Esophagus muscularis mucosa (tissue), 4 donors: Measurements from ENCODE around the gene HS6ST3. TPM values are rescaled to one million over a fixed set of nuclear protein-coding genes. Genes with fewer than 3 reads are reported as not detected.

Experiments
- DNase-seq: peaks from one replicate; pipeline ENCODE4 v3.0.0-alpha.2; 2017; ENCODE audit errors: extremely low spot score
- H3K27ac ChIP-seq, 4 donors: fragments of 200-600 bp; sonication (generic); replicated peaks in 1 of 4; 1 replicate in 3 of 4; 2 replicates in 1 of 4; pipeline ENCODE4 v1.5.1; 2016 to 2019; ENCODE audit warnings: mild to moderate bottlenecking in 1 of 4
- H3K27me3 ChIP-seq, 4 donors: fragments of 200-600 bp; sonication (generic); one replicate each; pipeline versions ENCODE4 v1.5.1 to v1.6.0; 2016 to 2019
- H3K36me3 ChIP-seq, 4 donors: fragments of 200-600 bp; sonication (generic); one replicate each; pipeline ENCODE4 v1.5.1; 2016 to 2019
- H3K4me1 ChIP-seq, 4 donors: fragments of 200-600 bp; sonication (generic); one replicate each; pipeline ENCODE4 v1.5.1; 2016 to 2019
- H3K4me3 ChIP-seq, 4 donors: fragments of 200-600 bp; sonication (generic); 1 replicate in 2 of 4; 2 replicates in 2 of 4; pipeline ENCODE4 v1.5.1; 2016 to 2019; ENCODE audit warnings: mild to moderate bottlenecking in 4 of 4, moderate library complexity in 1 of 4
- H3K9me3 ChIP-seq, 4 donors: fragments of 200-600 bp; sonication (generic); 1 replicate in 3 of 4; 2 replicates in 1 of 4; pipeline ENCODE4 v1.5.1; 2016 to 2019
- EP300 ChIP-seq: sonication (generic); formaldehyde crosslinking; IDR thresholded peaks from one replicate; pipeline ENCODE4 v1.6.1; 2017; ENCODE audit warnings: antibody characterized with exemption
- POLR2A ChIP-seq: fragments of 450-650 bp; IDR thresholded peaks from one replicate; pipeline ENCODE4 v1.6.1; 2017; ENCODE audit warnings: antibody characterized with exemption, moderate library complexity, mild to moderate bottlenecking, low read depth
- POLR2AphosphoS5 ChIP-seq, 2 donors: sonication (generic); formaldehyde crosslinking; IDR thresholded peaks; one replicate each; pipeline ENCODE4 v1.6.1; 2017; ENCODE audit warnings: antibody characterized with exemption in 2 of 2
- WGBS: methylation state at CpG from one replicate; pipeline ENCODE4 v1.1.5; 2018; 5-methylcytosine and 5-hydroxymethylcytosine counted together
- intact Hi-C: fragments of 100-400 bp; cut with DNase I; formaldehyde crosslinking; loops from one replicate; pipeline ENCODE4 v1.15.1; 2023
- total RNA-seq, 4 donors: library from RNA; depleted of rRNA; stranded (reverse); fragments of >200 nt; gene quantifications; one replicate each; pipeline versions ENCODE4 v1.1.0 to v1.2.1, GENCODE V29; 2016
- TF ChIP-seq, protein P1 (sequence below), 3 experiments: fragments of 200-600 bp in 2 of 3; fragments of 450-650 bp in 1 of 3; sonication (generic) in 2 of 3; IDR thresholded peaks; one replicate each; pipeline ENCODE4 v1.5.1; 2017 to 2019; ENCODE audit warnings: antibody characterized with exemption in 3 of 3, mild to moderate bottlenecking in 2 of 3, moderate library complexity in 1 of 3

Gene HS6ST3
- total RNA-seq, 4 donors from 2014 or later, result 4.6 to 12.4 (median 7.9) TPM

DNA sequence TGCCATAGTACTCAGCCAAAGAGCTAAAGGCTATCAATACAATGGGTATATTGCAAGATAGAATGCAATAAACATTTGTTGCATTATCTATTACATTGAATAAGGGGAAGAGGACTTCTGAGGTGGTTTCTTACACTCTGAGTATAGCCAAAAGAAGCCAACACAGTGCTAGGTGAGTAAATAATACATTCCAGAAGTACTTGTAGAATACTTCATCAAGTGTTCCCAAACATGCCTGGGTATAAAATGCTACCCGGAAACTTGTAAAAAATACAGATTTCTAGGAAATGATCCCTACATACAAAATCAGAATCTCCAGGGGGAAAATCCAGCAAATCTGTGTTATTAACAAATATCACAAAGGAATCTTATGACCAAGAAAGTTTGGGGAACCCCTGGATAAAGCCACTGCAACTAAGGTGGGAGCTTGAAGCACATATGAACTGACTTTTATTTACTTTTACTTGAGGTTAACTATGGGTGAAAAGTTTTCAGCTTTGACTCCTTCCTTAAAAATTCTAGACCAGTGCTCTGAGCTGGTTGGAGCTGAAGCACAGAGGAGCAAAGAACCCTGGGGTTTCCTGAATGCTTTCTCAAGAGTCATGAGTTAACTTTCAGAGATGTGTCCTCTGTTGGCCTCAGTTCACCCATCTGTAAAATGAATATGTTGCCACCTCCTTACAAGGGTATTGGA, 768.4 kb downstream of the HS6ST3 start:
- WGBS, result 92% methylated on average over 1 of the region's 1 CpG
- H3K36me3 ChIP-seq, result no peaks in the 10 kb centered on the region
- no peaks in the 10 kb centered on the region for H3K9me3 ChIP-seq
- intact Hi-C loops, result no loop called here
- TF ChIP-seq, protein P1, sequence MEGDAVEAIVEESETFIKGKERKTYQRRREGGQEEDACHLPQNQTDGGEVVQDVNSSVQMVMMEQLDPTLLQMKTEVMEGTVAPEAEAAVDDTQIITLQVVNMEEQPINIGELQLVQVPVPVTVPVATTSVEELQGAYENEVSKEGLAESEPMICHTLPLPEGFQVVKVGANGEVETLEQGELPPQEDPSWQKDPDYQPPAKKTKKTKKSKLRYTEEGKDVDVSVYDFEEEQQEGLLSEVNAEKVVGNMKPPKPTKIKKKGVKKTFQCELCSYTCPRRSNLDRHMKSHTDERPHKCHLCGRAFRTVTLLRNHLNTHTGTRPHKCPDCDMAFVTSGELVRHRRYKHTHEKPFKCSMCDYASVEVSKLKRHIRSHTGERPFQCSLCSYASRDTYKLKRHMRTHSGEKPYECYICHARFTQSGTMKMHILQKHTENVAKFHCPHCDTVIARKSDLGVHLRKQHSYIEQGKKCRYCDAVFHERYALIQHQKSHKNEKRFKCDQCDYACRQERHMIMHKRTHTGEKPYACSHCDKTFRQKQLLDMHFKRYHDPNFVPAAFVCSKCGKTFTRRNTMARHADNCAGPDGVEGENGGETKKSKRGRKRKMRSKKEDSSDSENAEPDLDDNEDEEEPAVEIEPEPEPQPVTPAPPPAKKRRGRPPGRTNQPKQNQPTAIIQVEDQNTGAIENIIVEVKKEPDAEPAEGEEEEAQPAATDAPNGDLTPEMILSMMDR (IDR thresholded peaks at IDR 0.05), result no peak
- TF ChIP-seq POLR2A, result no peak
- no peak for TF ChIP-seq EP300
- TF ChIP-seq POLR2AphosphoS5 (IDR thresholded peaks at IDR 0.05), result no peak
- H3K4me1 ChIP-seq, result no peaks in the 10 kb centered on the region
- H3K27me3 ChIP-seq, result no peaks in the 10 kb centered on the region
- DNase-seq, result no peak
- no peak overlapping the region for H3K27ac ChIP-seq
- no peak overlapping the region for H3K4me3 ChIP-seq

DNA sequence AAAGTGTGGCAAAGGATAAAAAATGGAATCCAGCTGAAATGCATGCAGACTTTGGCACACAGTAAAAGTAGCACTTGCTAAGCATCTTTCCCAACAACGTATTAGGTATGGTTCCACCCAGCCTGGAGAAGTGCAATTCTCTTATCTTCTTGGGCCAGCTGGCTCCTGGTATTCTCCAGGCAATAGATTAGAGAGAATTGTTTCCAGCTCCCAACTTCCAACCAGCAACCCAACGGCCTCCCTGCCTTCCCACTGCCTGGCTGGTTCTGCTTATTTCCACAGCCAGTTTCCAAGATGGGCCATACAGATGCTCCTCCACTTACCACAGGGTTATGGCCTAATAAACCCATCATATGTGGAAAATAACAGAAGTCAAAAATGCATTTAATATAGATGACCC, 771.0 kb downstream of the HS6ST3 start:
- Histone ChIP-seq H3K9me3 (no peaks in the 10 kb centered on the region), H3K4me3 (no peak overlapping the region), H3K36me3 (no peaks in the 10 kb centered on the region), H3K27ac (no peak overlapping the region), H3K27me3 (no peaks in the 10 kb centered on the region), H3K4me1 (no peaks in the 10 kb centered on the region)
- DNase-seq, result no peak
- intact Hi-C loops, result no loop called here
- WGBS, result 71% methylated on average over 2 of the region's 2 CpGs
- TF ChIP-seq POLR2A (no peak), EP300 (no peak), POLR2AphosphoS5 (IDR thresholded peaks at IDR 0.05) (no peak)
- TF ChIP-seq, protein P1 (IDR thresholded peaks at IDR 0.05), result no peak

DNA sequence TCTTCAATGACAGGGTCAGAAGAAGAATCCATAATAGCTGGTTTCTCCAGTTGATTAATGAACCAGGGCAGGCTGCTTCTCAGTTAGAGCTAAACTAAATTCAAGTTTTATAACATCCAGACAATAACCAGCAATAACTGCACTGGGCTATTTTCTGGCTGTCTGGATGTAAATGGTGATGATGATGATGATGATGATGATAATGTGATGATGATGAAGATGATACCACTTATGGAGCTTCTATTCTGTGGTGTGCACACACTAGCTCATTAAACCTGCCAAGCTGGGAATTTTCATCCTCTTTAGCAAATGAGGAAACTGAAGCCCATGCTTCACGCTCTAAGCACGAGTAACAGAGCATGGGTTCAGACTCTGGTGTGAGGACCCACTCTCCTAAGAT, 772.2 kb downstream of the HS6ST3 start:
- 84% methylated on average over 2 of the region's 2 CpGs for WGBS
- Histone ChIP-seq H3K4me1 (no peaks in the 10 kb centered on the region), H3K36me3 (no peaks in the 10 kb centered on the region), H3K27ac (no peak overlapping the region), H3K9me3 (no peaks in the 10 kb centered on the region), H3K27me3 (no peaks in the 10 kb centered on the region), H3K4me3 (no peak overlapping the region)
- TF ChIP-seq POLR2AphosphoS5 (IDR thresholded peaks at IDR 0.05) (no peak), EP300 (no peak), POLR2A (no peak)
- TF ChIP-seq, protein P1 (IDR thresholded peaks at IDR 0.05), result no peak
- no peak for DNase-seq
- intact Hi-C loops, result no loop called here

DNA sequence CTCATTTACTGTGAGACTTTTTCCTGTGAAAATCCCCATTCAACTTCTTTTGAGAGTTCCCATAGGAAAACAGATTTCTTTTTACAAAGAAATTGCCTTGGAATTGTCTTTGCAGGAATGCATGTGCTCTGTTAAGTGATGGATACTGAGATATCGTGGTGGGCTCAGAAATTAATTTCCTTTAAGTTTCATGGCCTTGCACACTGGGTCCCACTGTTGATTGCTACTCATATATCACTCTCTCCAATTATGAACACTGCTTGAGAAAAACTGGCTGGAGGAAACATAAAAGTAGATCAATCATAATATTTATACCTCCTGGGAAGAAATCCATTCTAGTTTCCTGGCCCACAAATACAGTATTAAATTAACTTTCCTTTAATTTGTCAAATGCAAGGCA, 773.1 kb downstream of the HS6ST3 start:
- Histone ChIP-seq H3K4me1 (no peaks in the 10 kb centered on the region), H3K4me3 (no peak overlapping the region), H3K36me3 (no peaks in the 10 kb centered on the region), H3K27me3 (no peaks in the 10 kb centered on the region), H3K27ac (no peak overlapping the region), H3K9me3 (no peaks in the 10 kb centered on the region)
- TF ChIP-seq EP300, result no peak
- no peak for TF ChIP-seq POLR2AphosphoS5 (IDR thresholded peaks at IDR 0.05)
- TF ChIP-seq, protein P1 (IDR thresholded peaks at IDR 0.05), result no peak
- no peak for TF ChIP-seq POLR2A
- intact Hi-C loops, result no loop called here
- WGBS, result 38% methylated on average over 1 of the region's 1 CpG
- DNase-seq, result no peak

DNA sequence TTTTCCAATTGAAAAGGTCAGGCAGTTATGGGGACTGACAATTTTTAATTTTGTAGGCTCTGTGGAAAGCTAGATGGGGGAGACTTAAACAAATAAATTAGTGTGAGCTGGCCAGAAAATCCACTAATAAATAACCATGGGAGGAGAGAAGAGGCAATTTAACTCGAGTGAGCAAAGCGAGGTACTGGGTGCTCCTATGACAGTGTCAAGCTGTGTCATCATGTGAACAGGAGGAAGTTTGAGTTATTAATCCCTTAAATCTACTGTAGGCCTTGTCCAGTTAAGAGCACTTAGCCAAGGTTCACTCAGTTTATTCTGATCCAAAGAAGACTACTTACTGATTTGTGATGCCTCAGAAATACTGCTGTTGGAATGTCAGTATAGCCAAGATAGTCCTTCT, 781.6 kb downstream of the HS6ST3 start:
- intact Hi-C loops, result no loop called here
- 67% methylated on average over 2 of the region's 2 CpGs for WGBS

More for the DNA sequence above, 781.6 kb downstream of the HS6ST3 start:
- TF ChIP-seq POLR2AphosphoS5 (IDR thresholded peaks at IDR 0.05), result no peak
- TF ChIP-seq, protein P1 (IDR thresholded peaks at IDR 0.05), result no peak
- no peak for TF ChIP-seq EP300
- no peak for TF ChIP-seq POLR2A
- no peak overlapping the region for H3K4me3 ChIP-seq
- H3K4me1 ChIP-seq, result no peaks in the 10 kb centered on the region
- no peaks in the 10 kb centered on the region for H3K36me3 ChIP-seq
- no peak for DNase-seq
- no peak overlapping the region for H3K27ac ChIP-seq
- H3K9me3 ChIP-seq, result peaks cover 0 to 5% (median 0%) of the 10 kb centered on the region in 4 donors
- H3K27me3 ChIP-seq, result no peaks in the 10 kb centered on the region
